ENCODE data around the gene PCSK6. TPM values are rescaled to one million over a fixed set of nuclear protein-coding genes. Genes with fewer than 3 reads are reported as not detected.

PCSK6 gene
- total RNA-seq, 1 donor from 2014 or later: 8.4 TPM

DNA sequence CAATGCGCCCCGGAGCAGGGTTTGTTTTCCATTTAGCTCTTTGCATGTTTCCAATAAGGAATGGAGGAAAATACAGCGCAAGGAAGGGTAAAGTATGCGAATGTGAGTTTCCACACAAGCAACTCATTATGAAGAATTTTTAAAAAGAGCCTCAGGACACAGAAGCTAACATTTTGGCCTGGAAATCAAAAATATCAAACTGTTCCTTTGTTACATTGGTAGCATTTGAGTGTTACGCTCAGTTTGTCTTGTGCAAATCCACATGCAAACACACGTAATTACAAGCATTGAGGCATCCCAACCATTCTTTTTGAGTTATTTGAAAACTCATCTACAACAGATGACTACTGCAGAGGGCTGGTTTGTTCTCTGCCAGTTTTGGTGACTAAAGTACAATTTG is 101.5 kb downstream of the PCSK6 start:
- no peaks in the 10 kb centered on the region for H3K36me3 ChIP-seq (ENCODE audit: control insufficient read depth, insufficient read depth, low read length)
- TF ChIP-seq, protein P1, sequence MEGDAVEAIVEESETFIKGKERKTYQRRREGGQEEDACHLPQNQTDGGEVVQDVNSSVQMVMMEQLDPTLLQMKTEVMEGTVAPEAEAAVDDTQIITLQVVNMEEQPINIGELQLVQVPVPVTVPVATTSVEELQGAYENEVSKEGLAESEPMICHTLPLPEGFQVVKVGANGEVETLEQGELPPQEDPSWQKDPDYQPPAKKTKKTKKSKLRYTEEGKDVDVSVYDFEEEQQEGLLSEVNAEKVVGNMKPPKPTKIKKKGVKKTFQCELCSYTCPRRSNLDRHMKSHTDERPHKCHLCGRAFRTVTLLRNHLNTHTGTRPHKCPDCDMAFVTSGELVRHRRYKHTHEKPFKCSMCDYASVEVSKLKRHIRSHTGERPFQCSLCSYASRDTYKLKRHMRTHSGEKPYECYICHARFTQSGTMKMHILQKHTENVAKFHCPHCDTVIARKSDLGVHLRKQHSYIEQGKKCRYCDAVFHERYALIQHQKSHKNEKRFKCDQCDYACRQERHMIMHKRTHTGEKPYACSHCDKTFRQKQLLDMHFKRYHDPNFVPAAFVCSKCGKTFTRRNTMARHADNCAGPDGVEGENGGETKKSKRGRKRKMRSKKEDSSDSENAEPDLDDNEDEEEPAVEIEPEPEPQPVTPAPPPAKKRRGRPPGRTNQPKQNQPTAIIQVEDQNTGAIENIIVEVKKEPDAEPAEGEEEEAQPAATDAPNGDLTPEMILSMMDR (IDR thresholded peaks at IDR 0.05; ENCODE audit: insufficient read depth, low read length, poor library complexity, severe bottlenecking): no peak
- no peak overlapping the region for H3K4me3 ChIP-seq (ENCODE audit: low read depth, low read length)
- no peaks in the 10 kb centered on the region for H3K27me3 ChIP-seq (ENCODE audit: control insufficient read depth, insufficient read depth, low read length)
- no peak for DNase-seq (ENCODE audit: low read depth)

DNA sequence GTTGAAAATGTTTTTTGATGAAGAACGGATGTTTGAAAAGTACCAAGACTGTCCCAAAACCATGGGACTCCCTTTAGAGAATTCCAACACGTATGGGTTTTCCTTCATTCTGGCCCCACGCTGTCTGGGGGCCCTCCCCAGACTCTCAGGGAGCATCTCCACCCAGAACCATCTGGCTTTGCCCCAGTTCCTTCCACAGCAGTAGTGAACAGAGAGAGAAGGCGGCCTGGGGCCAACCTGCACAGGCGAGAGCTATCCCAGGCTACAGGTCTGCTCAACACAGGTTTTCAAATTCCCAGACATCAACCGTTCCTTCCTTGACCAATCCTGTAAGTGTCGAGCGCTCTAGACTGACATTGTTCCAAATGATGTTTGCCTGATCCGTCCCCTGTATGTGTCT is 101.9 kb downstream of the PCSK6 start:
- H3K27me3 ChIP-seq (ENCODE audit: control insufficient read depth, insufficient read depth, low read length): no peaks in the 10 kb centered on the region
- no peak for DNase-seq (ENCODE audit: low read depth)
- no peaks in the 10 kb centered on the region for H3K36me3 ChIP-seq (ENCODE audit: control insufficient read depth, insufficient read depth, low read length)
- TF ChIP-seq, protein P1 (IDR thresholded peaks at IDR 0.05; ENCODE audit: insufficient read depth, low read length, poor library complexity, severe bottlenecking): no peak
- no peak overlapping the region for H3K4me3 ChIP-seq (ENCODE audit: low read depth, low read length)

DNA sequence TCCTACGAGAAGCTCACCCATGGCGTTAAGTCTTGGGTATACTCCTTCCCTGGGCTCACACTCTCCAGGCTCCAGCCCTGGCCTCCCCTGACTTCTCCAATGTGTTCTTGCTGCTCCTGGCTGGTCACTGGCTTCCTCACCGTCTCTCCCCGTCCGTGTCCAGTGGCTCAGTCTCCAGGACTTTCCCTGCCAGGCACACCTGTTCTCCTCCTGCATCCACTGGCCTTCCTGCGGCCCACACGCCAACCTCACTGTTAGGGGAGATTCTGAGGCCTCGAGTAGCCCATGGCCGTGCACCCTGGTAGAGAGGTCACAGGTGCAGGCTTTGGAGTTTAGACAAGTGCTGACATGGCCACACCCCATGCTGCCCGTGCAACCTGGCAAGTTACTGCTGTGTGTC is 102.5 kb downstream of the PCSK6 start:
- no peaks in the 10 kb centered on the region for H3K27me3 ChIP-seq (ENCODE audit: control insufficient read depth, insufficient read depth, low read length)
- H3K36me3 ChIP-seq (ENCODE audit: control insufficient read depth, insufficient read depth, low read length): no peaks in the 10 kb centered on the region
- DNase-seq (ENCODE audit: low read depth): no peak
- H3K4me3 ChIP-seq (ENCODE audit: low read depth, low read length): no peak overlapping the region
- TF ChIP-seq, protein P1 (IDR thresholded peaks at IDR 0.05; ENCODE audit: insufficient read depth, low read length, poor library complexity, severe bottlenecking): no peak

DNA sequence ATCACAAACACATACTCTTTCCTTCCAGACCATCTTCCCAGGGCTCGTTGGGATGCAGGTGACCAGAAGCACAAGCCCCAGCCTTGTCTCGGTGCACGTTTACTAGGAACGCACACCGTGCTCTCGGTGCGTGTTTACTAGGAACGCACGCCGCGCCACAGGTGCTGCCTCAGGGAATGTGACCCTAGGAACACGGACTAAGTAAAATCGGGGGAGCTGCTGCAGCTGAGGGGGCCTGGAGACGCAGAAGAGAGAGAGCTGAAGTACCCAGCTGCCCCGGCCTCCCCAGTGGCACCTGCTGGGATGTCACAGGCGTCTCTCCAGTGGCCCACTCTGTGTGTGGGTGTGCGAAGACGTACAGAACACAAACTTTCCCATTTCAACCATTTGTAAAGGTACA is 103.5 kb downstream of the PCSK6 start:
- Histone ChIP-seq H3K36me3 (ENCODE audit: control insufficient read depth, insufficient read depth, low read length) (no peaks in the 10 kb centered on the region), H3K4me3 (ENCODE audit: low read depth, low read length) (no peak overlapping the region), H3K27me3 (ENCODE audit: control insufficient read depth, insufficient read depth, low read length) (no peaks in the 10 kb centered on the region)
- TF ChIP-seq, protein P1 (IDR thresholded peaks at IDR 0.05; ENCODE audit: insufficient read depth, low read length, poor library complexity, severe bottlenecking): no peak
- DNase-seq (ENCODE audit: low read depth): no peak

DNA sequence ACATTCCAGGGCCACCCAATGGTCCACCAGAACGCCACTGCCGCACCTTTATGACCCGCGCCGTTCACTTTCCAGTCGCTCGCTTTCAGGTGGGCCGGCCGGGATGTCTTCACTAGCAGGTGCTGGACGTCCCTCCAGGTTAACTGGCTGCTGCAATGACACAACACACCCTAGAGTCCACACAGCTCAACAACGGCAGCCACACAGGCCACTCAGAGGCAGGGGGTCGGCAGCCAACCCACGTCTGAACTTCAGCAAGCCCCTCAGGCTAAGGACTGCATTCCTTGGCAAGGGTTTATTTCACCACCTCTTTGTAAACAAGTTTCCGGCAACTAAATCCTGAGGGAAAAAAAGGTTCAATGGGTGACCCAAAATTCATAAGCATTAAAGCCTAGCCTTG is 105.2 kb downstream of the PCSK6 start:
- H3K36me3 ChIP-seq (ENCODE audit: control insufficient read depth, insufficient read depth, low read length): no peaks in the 10 kb centered on the region
- no peaks in the 10 kb centered on the region for H3K27me3 ChIP-seq (ENCODE audit: control insufficient read depth, insufficient read depth, low read length)
- H3K4me3 ChIP-seq (ENCODE audit: low read depth, low read length): no peak overlapping the region
- no peak for DNase-seq (ENCODE audit: low read depth)
- TF ChIP-seq, protein P1 (IDR thresholded peaks at IDR 0.05; ENCODE audit: insufficient read depth, low read length, poor library complexity, severe bottlenecking): no peak

DNA sequence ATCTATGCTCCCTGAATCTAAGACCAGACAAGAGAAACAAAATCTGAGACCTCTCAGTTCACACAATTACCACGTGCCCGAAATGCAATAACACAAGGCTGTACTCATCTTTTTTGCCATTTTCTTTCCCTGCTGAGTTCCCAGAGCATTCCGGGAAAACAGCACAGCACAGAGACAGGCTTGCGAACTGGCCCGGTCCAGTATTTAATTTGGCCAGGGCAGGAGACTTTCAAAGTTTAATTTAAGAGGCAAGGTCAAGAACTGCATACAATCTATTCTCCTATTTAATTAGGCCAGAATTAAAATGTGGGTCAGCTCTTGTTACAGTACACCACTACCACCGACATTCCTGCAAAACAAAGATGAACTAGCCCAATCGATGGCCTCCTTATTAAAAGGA is 107.0 kb downstream of the PCSK6 start:
- Histone ChIP-seq H3K4me3 (ENCODE audit: low read depth, low read length) (no peak overlapping the region), H3K36me3 (ENCODE audit: control insufficient read depth, insufficient read depth, low read length) (no peaks in the 10 kb centered on the region), H3K27me3 (ENCODE audit: control insufficient read depth, insufficient read depth, low read length) (no peaks in the 10 kb centered on the region)
- TF ChIP-seq, protein P1 (IDR thresholded peaks at IDR 0.05; ENCODE audit: insufficient read depth, low read length, poor library complexity, severe bottlenecking): no peak
- DNase-seq (ENCODE audit: low read depth): no peak

All from kidney epithelial cell (primary cell).